Measurements from ENCODE around the gene MCC.
"Not testable (repeated sequence)": the region's sequence is repeated elsewhere in the genome, so short reads cannot be mapped to it uniquely, and the experiment has no call there.

MCC gene

DNA sequence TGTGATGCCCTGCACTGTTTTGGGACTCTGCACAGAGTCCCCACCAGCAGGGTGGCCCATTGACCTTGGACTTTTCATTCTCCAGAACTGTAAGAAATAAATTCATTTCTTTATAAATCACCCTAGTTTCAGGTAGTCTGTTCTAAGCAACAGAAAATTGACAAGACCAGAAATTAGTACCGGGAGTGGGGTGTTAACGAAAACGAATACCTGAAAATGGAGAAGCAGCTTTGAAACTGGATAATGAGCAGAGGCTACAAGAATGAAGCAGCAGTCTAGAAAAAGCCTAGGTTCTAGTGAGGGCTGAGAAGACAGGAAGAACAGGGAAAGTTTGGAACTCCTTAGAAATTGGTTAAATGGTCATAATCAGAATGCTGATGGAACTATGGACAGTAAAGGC is 2.1 kb upstream of the MCC start:
- DNase-seq (ENCODE audit: low read depth in 2 of 2), result no peak

GRCh38 chr5:113489299-113489698 is 1.0 kb upstream of the MCC start:
- no peak for DNase-seq (ENCODE audit: low read depth in 2 of 2)

- no peak for DNase-seq (ENCODE audit: low read depth in 2 of 2)
Observed at GRCh38 chr5:113488645-113489184, 462 bp upstream of the MCC start.

GRCh38 chr5:113487416-113487780 is 855 bp downstream of the MCC start:
- DNase-seq (ENCODE audit: low read depth in 2 of 2), result no peak

DNA sequence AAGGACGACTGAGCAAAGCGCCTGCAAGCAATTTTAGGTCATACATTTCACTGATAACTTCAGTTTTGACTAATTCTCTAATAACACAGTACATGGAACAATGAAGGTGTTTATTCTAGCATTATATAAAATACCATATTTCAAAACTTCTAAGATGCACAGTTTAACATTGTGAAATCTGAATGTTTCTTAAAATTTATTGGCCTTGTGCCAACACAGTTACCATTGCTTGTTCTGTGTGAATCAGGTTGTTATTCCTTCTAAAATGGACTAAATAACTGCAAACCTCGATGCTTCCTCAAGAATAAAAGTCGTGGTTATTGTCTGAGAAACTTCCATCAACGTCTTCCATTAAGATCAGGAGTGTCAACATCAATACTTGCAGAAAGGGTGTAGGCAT is 8.0 kb downstream of the MCC start:
- no peak for DNase-seq (ENCODE audit: low read depth in 2 of 2)

GRCh38 chr5:113478691-113479090 is 9.6 kb downstream of the MCC start:
- DNase-seq (ENCODE audit: low read depth in 2 of 2), result no peak

- no peak for DNase-seq (ENCODE audit: low read depth in 2 of 2)
Observed at GRCh38 chr5:113474100-113474728, 14.0 kb downstream of the MCC start.

GRCh38 chr5:113463032-113463431 is 25.2 kb downstream of the MCC start:
- no peak for DNase-seq (ENCODE audit: low read depth in 2 of 2)

GRCh38 chr5:113457106-113457505 is 31.1 kb downstream of the MCC start:
- not testable (repeated sequence) for DNase-seq (ENCODE audit: low read depth in 2 of 2)

- no peak for DNase-seq (ENCODE audit: low read depth in 2 of 2)
Observed at GRCh38 chr5:113452941-113453340, 35.3 kb downstream of the MCC start.

DNA sequence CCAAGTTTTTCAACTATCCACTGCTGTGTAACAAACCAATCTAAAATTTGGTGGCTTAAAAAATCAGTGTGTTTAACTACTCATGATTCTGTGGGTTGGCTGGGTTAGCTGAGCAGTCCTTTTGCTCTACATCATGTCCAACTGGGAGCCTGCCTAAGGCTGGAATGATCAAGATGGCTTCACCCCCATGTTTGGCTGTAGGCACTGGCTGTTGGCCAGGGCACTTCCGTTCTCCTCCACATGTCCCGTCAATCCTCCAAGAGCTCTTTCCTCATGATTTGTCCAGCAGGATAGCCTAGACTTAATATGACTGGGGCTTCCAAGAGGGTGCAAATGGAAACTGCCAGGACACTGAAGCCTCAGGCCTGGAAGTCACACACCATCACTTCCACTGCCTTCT is 36.5 kb downstream of the MCC start:
- no peak for DNase-seq (ENCODE audit: low read depth in 2 of 2)

- no peak for DNase-seq (ENCODE audit: low read depth in 2 of 2)
Observed at GRCh38 chr5:113450929-113451328, 37.3 kb downstream of the MCC start.

GRCh38 chr5:113450462-113450861 is 37.8 kb downstream of the MCC start:
- no peak for DNase-seq (ENCODE audit: low read depth in 2 of 2)

DNA sequence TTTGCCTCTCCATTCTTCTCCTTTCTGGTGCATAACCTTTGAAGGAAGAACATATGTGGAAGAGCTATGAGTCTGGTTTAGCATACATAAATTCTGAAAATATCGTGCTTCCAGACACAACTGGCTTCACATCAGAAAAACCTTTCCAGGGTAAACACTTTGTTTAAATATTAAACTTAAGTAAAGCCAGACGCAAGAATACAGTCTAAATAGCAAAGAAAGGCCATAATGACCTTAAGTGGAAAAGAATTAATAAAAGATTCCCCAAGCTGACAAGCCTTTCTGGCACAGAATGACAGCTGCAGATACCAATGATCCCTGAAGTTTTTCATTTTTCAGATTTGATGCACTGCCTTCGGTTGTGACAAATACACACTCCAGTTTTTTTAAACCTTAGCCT is 40.0 kb downstream of the MCC start:
- no peak for DNase-seq (ENCODE audit: low read depth in 2 of 2)

DNA sequence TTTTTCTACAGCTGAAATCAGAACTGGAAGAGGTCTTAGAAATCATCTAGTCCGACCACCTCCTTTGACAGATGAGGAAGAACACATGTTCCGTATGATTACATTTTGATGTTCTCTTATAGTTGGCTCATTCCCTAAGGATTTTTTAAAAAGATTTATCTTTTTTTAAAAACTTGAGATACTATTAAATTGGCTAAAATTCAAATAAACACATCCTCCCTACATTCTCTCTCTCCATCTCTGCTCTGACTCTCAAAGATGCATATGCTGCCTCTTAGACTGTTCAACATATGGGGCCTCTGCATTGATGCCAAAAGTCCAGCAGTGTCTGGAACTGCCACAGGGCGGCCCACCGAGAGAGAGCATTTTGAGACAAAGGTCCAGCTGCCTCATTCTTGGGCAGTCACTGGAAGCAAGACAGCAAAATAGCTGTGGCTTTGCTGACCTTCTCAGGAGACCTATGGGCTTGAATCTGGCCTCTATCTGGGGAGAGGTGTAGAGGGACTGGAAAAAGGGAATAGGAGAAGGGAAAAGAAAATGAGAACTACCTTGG is 40.7 kb downstream of the MCC start:
- no peak for DNase-seq (ENCODE audit: low read depth in 2 of 2)

DNA sequence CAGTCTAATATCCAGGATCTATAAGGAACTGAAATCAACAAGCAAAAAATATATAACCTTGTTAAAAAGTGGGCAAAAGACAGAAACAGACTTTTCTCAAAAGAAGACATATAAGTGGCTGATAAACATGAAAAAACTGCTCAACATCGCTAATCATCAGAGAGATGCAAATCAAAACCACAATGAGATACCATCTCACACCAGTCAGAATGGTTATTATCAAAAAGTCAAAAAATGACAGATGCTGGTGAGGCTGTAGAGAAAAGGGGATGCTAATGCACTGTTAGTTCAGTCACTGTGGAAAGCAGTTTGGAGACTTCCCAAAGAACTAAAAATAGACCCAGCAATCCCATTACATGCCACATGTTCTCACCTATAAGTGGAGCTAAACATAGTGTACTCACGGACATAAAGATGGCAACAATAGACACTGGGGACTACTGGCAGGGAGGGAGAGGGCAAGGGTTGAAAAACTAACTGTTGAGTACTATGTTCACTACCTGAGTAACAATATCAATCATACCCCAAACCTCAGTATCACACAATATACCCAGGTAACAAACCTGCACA is 41.8 kb downstream of the MCC start:
- DNase-seq (ENCODE audit: low read depth in 2 of 2), result no peak

DNA sequence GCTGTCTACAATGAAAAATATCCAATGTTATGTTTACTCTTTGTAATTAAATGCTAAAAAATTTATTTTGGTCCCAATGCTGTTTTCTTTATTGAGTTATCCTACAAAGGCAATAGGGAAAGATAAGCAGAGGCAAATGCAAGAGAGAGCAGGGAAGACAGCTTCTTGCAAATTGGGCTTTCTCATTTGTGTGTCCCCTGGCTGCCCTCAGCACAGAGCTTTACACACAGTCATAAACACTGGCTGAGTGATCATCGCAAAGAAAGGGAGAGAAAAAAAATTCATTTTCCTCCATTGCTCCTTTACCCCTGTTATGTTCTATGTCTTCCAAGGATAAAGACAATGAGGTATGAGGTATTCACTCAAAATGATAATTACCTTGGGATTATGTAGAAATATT is 51.1 kb downstream of the MCC start:
- DNase-seq (ENCODE audit: low read depth in 2 of 2), result no peak

GRCh38 chr5:113435575-113435974 is 52.7 kb downstream of the MCC start:
- DNase-seq (ENCODE audit: low read depth in 2 of 2), result no peak

DNA sequence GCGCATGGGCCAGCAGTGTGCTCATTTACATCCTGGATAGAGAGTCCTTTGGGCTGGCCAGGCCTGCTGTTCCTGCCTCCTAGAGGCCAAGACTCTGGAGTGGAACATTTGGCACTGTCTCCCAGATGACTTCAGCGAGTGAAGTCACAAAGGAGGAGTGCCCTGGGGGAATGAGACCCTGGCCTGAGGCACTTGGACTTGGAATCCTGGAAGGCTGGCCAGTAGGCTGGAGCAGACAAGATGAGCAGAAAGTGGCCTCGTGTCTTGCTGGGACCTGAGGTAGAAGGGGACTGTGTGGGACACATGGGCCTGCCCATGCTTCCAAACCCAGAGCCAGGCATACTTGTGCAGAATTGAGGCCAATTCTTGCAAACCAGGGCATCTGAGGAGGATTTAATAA is 53.4 kb downstream of the MCC start, which contains the start of gene TSSK1B:
Gene TSSK1B (minus strand): TSS at position 101 of the 400 bp plus-strand sequence. CDS start 150 bp downstream, outside the sequence.
- no peak for DNase-seq (ENCODE audit: low read depth in 2 of 2)

GRCh38 chr5:113433862-113434612 is 54.2 kb downstream of the MCC start:
- DNase-seq (ENCODE audit: low read depth in 2 of 2), result no peak

- no peak for DNase-seq (ENCODE audit: low read depth in 2 of 2)
Observed at GRCh38 chr5:113433071-113433470, 55.2 kb downstream of the MCC start.

DNA sequence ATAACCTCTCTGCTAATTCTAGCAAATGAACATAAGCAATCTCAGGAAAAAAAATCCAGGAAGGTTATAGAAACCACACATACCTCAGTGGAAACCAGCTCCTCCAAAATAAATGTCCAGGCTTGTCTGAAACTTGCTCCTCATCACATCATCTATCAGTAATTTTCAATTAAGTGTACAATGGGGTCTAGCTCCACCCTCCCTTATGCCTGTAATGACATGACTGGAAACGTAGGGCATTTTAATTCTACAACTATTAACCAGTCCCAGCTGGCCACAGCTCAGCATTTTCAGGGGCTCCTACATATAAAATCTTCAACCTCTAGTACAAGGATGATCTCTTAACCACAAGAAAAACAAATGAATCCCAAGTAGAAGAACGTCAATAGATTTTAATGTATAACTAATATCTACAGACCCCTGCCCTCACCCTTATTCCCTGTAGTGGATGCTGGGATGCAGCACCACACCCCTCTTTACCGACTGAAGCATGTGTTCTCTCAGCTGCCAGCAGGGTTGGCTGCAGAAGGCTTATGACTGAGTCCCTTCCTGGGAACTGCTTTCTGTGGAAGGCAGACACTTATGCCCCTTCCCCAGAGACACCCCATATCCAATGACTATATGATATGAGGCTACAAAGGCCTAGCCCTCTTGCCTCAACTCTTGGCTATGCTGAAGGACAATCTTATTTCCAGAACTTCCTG is 60.2 kb downstream of the MCC start:
- DNase-seq (ENCODE audit: low read depth in 2 of 2), result no peak

Data from stimulated activated CD8-positive, alpha-beta memory T cell treated with anti-CD3 and anti-CD28 coated beads, Interleukin-7, amount 100 ng/mL, for 4 hours (primary cell).